Cardiac septum (tissue), 1 donor: ENCODE data around the gene ALDH3A1. TPM values are rescaled to one million over a fixed set of nuclear protein-coding genes. Genes with fewer than 3 reads are reported as not detected.

Experiments used
- DNase-seq: peaks from one replicate; pipeline ENCODE4 v3.0.0-alpha.2; 2020; ENCODE audit warnings: low spot score
- intact Hi-C: fragments of 100-400 bp; cut with DNase I; formaldehyde crosslinking; loops from one replicate; pipeline ENCODE4 v1.14.0; 2022
- total RNA-seq: library from RNA; stranded (reverse); fragmentation: NEBNext Ultra II Directional; extraction: Animal tissue kit (Norgen Biotek cat#: 25700); gene quantifications from one replicate; pipeline ENCODE4 v1.2.1, GENCODE V29; 2021
- donor health status: DM: no; HTN: no; CAD: no.

The ALDH3A1 gene
- total RNA-seq, 1 donor from 2014 or later: 0.24 TPM

DNA sequence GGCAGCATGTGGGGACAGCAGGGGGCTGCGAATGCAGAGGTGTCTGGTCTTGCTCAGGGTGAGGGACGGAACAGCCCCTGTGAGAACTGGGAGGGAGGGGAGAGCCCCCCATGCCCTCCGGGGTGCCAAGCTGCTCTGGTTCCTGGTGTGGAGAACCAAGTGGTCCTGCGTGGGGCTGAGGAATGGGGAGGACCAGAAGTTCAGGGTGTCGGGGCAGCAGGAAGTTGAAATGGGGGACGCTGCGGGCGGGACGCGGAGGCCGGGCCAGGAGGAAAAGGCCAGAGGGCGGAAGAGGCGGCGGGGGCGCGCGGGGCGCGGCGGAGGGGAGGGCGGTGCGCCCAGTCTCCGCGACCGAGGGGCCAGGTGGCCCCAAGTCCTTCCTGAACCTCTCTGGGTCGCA lies 3.6 kb downstream of the ALDH3A1 start:
- intact Hi-C loops: no loop called here
- DNase-seq: no peak

DNA sequence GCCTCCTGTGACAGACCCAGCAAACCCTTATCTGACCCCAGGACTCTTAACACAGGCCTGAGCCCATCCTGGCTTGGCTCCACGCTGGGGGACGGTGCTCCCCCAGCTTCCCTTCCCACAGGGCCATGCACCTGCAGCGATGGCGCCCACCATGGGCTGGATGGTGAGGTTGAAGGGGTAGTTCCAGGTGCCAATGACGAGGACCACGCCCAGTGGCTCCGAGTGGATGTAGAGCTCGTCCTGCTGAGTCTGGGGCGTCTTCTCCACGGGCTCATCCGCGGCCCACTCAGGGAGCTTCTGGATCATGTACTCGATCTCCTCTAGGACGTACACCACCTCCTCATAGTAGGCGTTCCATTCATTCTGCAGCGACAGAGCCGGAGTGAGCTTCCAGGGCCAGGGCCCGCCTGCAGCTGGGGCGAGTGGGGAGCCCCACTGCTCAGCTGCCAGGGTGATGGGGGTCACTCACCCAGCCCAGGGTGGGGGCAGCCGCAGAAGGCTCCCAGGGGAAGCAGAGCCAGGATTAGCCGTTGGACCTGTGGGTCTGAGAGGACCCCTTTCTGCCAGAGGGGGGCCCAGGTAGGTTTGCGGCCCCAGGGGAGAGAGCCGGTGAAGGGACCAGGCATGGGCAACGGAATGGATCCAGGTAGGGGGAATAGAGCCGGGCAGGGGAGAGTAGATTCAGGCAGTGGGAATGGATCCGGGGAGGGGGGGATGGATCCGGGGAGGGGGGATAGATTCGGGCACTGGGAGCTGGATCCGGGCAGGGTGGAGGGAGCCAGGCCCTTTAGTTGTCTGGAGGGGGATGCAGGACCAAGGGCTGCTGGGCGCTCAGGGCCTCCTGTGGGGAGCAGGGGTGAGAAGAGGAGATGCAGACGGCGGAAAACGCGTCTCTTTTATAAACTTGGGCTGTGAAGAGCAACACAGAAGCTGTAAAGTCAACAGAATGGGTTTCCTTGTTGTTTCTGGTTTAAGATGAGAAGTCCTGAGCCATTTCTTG lies 4.7 kb downstream of the ALDH3A1 start:
- intact Hi-C loops: no loop called here
- DNase-seq: no peak

DNA sequence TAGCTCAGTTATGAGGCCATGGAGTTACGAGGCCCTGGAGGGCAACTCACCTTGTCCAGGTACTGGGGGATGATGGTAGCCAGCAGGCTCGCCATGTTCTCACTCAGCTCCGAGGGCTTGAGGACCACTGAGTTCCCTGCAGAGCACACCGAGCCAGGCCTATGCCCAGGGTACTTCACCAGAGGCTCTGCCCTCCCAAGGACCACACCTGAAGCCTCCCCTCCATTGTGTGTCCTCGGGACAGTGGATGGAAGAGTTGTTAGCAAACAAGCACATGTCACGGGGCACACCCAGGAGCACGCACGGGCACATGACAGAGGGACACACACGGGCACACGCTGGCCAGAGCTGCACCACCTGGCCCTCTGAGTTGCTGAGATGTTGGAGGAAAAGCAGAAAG lies 5.6 kb downstream of the ALDH3A1 start:
- intact Hi-C loops: no loop called here
- DNase-seq: no peak

DNA sequence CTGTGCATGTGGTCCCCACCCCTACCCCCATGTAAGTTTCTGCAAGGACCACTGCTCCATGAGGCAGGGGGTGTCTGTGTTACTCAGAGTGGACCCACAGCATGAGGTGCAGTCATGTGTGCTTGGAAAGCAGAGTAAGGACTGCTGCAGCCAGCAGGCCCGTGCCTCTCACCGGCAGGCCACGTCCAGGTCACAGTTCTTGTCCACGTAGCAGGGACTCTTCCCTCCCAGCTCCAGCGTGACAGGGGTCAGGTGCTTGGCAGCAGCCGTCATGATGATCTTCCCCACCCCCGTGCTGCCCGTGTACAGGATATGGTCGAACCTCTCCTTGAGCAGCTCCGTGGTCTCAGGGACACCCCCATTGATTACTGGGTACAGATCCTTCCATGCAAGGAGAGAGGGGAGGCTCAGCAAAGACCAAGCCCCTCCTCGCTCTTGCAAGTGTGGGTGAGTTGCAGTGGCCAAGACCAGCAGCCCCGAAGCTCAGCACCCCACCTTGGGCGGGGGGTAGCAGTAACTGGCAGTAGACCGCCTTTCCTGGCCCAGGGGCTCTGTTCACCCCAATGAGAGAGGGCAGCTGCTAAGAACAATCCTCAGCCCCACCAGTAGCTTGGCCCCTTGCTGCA lies 6.2 kb downstream of the ALDH3A1 start:
- intact Hi-C loops: no loop called here
- no peak for DNase-seq

DNA sequence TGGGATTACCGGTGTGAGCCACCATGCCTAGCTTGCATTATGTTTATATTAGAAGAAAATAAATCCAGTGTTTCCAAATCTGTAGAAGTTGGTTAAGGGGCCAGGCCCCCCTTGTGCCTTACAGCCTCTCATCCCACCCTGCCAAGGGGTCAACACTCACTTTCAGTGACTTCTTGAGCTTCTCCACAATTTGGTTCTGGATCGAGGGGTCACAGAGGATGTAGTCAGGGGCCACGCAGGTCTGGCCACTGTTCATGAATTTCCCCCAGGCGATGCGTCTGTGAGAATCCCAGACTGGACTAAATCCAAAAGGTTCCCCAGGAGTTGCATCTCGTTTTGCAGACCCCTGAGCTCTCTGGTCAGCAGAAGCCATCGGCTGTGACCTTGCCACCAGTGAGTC lies 7.2 kb downstream of the ALDH3A1 start:
- no peak for DNase-seq
- intact Hi-C loops: no loop called here

DNA sequence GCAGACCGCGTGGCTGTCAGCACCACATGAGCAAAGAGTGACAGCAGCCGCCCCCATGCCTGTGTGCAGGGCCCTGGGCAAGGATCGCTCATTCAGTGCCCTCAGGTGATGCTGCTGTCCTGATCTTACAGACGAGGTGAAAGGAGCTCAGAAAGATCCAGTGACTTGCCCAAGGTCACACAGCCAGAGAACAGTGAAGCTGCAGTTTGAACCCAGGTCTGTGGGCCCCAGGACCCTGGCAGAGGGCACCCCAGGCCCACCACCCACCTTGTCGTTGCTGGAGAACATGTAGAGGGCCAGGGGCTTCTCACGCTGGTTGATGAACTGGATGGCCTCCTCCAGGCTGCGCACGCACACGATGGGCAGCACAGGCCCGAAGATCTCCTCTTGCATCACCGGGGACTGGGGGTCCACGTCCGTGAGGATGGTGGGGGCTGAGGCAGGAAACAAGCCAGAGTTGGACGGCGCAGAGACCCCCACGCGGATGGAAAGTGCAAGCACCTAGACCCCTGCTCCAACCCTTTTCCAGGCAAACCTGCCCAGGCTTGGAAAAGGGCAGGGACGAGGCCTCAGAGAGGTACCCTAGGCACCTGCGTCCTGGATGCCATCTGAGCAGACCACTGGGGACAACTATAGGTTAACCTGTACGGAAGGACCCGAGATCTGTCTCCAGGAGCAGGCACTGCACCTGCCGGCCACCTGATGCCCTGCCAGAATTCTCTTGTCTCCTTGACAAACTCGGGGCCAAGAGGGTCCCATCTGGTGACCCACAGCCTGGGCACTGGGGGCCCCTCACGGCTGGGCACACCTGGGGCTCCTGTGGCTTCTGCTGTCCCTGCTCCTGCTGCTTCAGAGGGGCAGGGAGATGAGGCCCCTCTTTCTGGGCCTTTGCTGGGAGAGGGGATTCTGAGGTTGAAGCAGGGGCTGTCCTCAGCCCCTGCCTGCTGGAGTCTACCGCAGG lies 8.6 kb downstream of the ALDH3A1 start:
- no peak for DNase-seq
- intact Hi-C loops: no loop called here

DNA sequence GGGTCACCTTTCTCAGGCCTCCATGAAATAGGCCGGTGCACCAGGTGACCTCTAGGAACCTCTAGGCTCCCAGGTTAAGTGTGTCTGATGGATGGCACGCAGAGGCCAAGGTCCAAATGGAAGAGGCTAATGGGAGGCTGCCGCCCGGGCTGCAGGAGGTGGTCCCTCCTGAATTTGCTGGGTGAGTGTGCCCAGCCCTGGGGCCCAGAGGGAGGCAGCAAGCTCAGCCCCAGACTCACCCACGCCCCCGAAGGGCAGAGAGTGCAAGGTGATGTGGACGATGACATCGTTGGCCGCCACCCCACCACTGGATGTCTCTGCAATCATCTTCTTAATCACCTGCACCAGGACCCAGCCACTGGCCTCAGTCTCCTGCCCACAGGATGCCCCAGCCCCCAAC lies 9.3 kb downstream of the ALDH3A1 start:
- no peak for DNase-seq
- intact Hi-C loops: no loop called here

DNA sequence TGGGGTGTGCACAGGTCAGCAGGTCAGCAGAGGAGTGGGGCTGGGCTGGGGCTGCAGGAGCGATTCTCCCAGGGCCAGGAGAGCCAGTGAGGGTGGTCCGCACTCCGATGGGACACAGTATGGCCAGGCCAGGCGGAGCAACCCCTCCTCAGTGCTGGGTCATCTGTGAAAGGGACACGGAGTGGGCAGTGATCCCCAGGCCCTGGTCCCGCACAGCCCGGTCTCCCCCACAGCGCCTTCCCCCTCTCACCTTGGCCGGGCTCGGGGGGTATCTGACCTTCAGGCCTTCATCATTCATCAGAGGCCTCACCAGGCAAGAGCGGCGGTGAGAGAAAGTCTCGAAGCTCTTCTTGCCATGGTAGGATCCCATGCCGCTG lies 10.0 kb downstream of the ALDH3A1 start:
- no peak for DNase-seq
- intact Hi-C loops: no loop called here

DNA sequence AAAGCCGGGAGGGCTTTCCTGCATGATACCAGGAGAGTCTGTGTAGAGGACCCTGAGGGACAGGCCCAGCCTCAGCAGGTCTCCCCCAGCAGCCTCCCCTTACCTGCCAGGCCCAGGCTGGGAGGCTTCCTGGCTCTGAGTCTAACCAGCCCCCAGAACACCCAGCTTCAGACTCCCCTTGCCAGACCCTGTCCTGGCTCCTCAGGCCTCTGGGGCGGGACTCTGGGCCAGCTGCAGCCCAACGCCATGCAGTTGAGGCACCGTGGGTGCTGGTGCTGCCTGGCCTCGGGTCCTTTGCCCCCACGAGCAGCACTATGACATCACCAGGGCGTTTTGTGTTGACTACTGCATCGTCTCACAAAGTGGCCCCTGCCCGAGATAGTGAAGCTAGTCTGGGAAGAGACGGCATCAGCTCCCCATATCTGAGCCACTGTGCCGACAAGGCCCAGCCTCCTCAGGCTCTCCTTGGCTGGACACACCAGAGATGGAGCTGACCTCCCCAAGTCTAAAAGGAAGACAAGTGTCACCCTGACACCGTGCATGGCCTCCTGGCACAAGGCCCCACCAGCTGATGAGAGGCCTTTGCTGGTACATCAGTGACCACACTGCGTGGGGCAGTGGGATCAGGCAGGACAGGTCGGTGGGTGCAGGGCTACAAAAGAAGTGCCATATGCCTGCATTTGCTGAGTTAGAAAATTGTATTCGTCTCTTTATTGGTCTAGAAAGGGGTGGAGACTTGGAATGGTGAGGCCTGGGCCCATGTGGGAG lies 10.6 kb downstream of the ALDH3A1 start:
- no peak for DNase-seq

DNA sequence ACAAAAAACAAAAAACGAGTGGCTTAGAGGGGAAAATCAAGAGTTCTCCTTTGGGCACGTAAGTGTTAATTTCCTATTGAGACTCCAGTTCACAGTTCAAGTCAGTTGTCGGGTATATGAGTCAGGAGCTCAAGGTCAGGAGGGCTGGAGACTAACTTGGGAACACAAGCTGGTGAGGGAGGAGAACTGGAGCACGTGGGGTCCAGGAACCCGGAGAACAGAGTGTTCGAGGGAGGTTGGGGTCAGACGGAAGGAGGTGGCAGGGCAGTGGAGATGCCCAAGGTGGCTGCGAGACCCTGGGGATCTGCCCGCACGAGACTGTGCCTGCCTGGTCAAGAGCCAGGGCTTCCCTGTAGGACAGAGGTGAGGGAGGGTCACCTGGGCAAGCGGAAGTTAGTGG lies 12.0 kb downstream of the ALDH3A1 start:
- intact Hi-C loops: no loop called here
- no peak for DNase-seq

More for the DNA sequence above, 10.6 kb downstream of the ALDH3A1 start:
- intact Hi-C loops: no loop called here

DNA sequence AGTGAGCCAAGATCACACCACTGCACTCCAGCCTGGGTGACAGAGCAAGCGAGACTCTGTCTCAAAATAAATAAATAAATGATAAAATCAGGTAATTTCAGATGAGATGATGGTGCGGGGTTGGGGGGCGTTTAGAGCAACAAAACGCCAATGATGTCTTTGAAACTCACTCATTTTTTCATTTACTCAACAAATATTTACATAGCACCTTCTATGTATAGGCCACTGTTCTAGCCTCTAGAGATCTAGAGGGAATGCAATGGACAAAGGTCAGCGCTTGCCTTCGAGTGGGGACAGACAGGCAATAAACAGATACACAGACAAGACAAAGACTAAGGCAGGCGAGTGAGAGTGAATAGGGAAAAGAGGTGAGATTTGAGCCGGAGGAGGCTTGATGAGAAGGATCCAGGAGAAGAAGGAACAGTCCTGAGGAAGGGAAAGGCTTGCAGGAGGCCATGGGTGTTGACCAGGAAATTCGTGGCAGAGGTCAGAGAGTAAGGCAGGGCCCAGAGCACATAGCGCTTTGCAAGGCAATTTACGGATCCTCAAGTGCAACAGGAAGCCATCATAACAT lies 14.1 kb downstream of the ALDH3A1 start:
- intact Hi-C loops: no loop called here
- no peak for DNase-seq

DNA sequence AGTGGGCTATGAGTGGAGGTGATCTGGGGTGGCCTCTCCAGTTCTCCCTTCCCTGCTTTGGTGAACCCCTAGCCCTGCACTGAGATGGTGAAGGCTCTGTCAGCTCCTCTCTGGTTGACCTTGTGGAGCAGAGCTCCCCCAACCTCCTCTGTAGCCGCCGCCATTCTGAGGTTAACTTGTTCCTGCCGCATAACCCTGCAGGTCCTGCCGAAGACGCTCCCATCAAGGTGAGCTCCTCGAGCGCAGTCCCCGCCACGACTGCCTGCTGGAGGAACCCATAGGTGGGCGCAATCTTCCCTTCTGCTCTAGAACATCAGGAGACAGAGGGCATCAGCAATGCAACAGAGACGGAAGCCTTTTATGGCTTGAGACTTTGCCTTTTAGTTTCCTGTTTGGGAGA lies 16.5 kb downstream of the ALDH3A1 start:
- intact Hi-C loops: no loop called here
- DNase-seq: no peak

DNA sequence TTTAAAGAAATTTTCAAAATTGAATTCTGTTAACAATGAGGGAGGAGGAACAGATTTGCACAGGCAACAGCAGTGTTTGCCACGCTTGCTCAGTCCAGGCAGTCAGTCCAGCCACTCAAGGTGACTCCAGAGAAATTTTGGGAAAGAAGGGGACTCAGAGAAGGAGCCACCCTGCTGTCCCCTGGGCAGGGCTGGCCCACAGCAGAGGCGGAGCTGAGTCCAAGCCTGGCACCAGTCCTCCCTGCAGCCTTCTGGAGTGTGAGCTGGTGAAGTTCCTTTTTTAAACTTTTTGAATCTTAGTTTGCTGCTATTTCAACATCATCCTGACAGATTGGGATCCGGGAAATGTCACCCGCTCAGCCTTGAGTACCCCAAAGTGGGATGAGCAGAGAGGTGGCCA lies 17.3 kb downstream of the ALDH3A1 start:
- no peak for DNase-seq
- intact Hi-C loops: no loop called here

DNA sequence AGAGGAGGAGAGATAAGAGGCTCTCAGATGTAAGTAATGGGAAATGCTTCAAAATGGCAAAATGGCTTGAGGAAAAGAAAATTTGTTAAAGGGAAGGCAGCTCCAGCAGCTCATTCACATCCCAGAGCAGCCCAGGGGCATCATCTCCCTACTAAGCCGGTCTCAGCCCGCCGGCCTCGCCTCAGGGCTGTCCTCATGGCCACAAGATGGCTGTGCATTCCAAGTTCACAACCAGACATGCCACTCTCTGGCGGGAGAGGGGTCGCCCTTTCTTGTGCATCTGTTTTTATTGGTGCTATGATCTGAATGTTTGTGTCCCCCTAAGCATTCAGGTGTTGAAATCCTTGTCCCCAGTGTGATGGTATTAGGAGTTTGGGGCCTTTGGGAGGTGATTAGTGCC lies 18.2 kb downstream of the ALDH3A1 start:
- DNase-seq: no peak
- intact Hi-C loops: no loop called here

DNA sequence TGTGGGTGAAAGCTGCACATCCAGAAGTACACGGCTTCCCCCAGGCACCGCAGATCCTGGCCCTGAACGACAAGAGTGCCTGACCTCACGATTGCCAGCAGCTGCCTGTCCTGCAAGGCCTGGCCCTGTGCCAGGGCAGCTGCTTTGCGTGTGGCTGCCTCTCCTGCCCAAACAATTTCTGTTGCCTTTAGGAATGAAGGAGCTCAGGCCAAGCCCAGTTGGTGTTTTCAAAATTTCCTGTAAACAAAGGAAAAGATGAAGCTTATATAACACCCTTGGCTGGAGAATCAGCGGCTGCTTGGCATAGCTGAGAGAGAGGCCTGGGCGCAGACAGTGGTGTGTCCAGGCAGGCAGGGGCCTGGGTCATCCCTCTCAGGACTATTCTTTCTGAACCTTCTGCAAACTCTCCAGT lies 20.0 kb downstream of the ALDH3A1 start:
- DNase-seq: peak; percentile 84
- intact Hi-C loops: no loop called here

DNA sequence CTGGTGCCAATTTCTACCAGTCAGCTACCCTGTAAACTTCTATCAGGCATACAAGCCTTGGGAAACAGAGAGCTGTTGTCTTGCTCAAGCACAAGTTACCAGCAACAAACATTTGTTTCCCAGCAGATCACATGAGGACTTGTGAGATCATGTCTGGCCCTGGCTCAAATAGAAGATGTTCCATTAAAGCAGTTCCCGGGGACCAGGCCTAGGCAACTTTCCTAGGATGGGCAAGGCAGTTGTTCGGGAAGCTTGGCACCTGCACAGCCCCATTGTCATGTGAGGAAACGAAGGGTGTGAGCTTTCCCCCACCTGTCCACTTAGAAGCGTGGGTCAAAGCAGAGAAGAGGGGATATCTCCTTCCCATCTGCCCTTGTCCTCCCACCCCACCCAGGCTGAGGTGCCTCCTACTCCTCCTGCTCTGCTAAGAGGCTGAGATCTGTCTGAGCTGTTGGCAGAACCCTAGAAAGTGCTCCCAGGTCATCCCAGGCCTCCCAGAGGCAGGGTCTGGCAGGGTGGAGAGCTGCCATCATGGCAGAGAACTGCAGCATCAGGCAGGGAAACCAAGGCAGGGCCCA lies 20.5 kb downstream of the ALDH3A1 start:
- no peak for DNase-seq
- intact Hi-C loops: no loop called here

DNA sequence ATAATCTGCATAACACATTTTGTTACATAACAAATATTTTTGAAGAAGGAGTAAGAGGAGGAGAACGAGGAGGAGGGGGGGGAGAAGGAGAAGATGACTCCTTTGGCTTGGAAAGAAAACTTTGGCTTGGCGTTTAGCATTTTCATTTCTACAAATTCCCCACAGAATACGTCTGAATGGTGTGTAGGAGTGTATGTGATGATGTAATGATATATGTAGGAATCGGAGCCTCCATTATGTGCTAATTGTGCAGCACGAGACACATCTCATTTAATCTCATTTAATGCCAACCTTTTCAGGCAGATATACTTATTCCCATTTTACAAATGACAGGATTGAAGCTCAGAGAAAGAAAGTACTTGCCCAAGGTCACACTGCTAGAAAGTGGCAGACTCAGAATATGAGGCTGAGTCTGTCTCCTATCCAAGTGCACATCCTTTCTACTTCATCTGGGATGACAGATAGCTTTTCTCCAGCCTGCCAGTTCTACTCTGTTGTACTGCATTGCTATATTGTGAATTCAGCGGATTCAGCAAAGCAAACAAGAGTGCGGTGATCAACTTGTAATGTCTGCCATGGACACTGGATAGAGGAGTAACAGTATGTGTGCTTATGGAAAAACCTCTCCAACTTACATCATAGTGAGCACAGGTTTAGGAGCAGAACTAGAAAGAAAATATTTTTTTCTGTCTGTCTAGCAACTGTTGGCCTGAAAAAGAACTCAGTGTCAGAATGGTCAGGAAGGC lies 21.3 kb downstream of the ALDH3A1 start:
- intact Hi-C loops: no loop called here
- no peak for DNase-seq

DNA sequence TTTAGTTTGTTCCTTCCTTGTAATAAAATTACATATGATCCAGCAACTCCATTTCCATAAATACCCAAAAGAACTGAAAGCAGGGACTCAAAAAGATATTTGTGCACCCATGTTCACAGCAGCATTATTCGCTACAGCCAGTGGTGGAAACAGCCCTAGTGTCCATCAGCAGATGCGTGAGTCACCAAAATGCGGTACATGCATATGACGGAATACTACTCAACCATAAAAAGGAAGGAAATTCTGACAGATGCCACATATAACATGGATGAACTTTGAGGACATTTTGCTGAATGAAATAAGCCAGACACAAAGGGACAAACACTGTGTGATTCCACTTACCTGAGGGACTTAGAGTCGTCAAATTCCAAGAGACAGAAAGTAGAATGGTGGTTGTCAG lies 22.6 kb downstream of the ALDH3A1 start:
- DNase-seq: no peak
- intact Hi-C loops: no loop called here
